CD4-positive, alpha-beta T cell (primary cell): Measurements from ENCODE around the gene CDK9. TPM values are rescaled to one million over a fixed set of nuclear protein-coding genes. Genes with fewer than 3 reads are reported as not detected.

Experiments used
- ATAC-seq: fragments of 200-7000 bp; cut with Tn5 transposase; one replicate; pipeline ENCODE4 v1.10.0; 2022; ENCODE audit warnings: mild to moderate bottlenecking; ENCODE audit not compliant: poor library complexity
- CTCF ChIA-PET: fragments of 350-600 bp; sonication (Branson Sonifier 250); formaldehyde crosslinking; loops from one replicate; lab custom pipeline; 2021; ENCODE audit warnings: antibody characterized with exemption, inconsistent platforms; lab: Charles Lee
- POLR2A ChIA-PET: fragments of 350-600 bp; sonication (Branson Sonifier 250); formaldehyde crosslinking; loops from one replicate; lab custom pipeline; 2021; ENCODE audit warnings: antibody characterized with exemption, inconsistent platforms; lab: Charles Lee
- DNase-seq, 14 experiments: peaks; one replicate each; pipeline ENCODE4 v3.0.0-alpha.2; 2013 to 2020; ENCODE audit warnings: mixed read lengths in 2 of 14
- H3K27ac ChIP-seq, 2 donors: one replicate each; pipeline versions ENCODE4 v1.5.1 to v1.7.0; 2013; ENCODE audit warnings: low read length in 2 of 2, low read depth in 1 of 2, mild to moderate bottlenecking in 1 of 2
- H3K27me3 ChIP-seq, 2 experiments: 1 replicate in 1 of 2; 2 replicates in 1 of 2; pipeline versions ENCODE4 v1.6.1 to v1.7.0; 2013; ENCODE audit warnings: low read length in 2 of 2, control low read depth in 1 of 2, mild to moderate bottlenecking in 1 of 2, moderate library complexity in 1 of 2; ENCODE audit not compliant: insufficient read depth in 2 of 2, control insufficient read depth in 1 of 2
- H3K36me3 ChIP-seq: one replicate; pipeline ENCODE4 v1.6.1; 2013; ENCODE audit warnings: low read length, control low read depth; ENCODE audit not compliant: insufficient read depth
- H3K4me1 ChIP-seq: one replicate; pipeline ENCODE4 v1.6.1; 2013; ENCODE audit warnings: low read length, control low read depth; ENCODE audit not compliant: insufficient read depth
- H3K4me3 ChIP-seq: one replicate; pipeline ENCODE4 v1.5.1; 2013; ENCODE audit warnings: mild to moderate bottlenecking, low read length, moderate library complexity
- H3K9me3 ChIP-seq, 2 experiments: 1 replicate in 1 of 2; 2 replicates in 1 of 2; pipeline versions ENCODE4 v1.6.1 to v1.7.0; 2013; ENCODE audit warnings: low read length in 2 of 2, mild to moderate bottlenecking in 2 of 2, control low read depth in 1 of 2, moderate library complexity in 1 of 2; ENCODE audit not compliant: control insufficient read depth in 1 of 2, insufficient read depth in 1 of 2
- H3K27ac Mint-ChIP-seq: one replicate; pipeline ENCODE4 v1.8.0; 2020; ENCODE audit warnings: mixed read lengths
- H3K27me3 Mint-ChIP-seq: one replicate; pipeline ENCODE4 v1.8.0; 2021; ENCODE audit warnings: mixed read lengths
- H3K36me3 Mint-ChIP-seq: one replicate; pipeline ENCODE4 v1.8.0; 2021; ENCODE audit warnings: low read depth, mixed read lengths
- H3K4me1 Mint-ChIP-seq: one replicate; pipeline ENCODE4 v1.8.0; 2021; ENCODE audit warnings: low read depth, mixed read lengths
- H3K4me3 Mint-ChIP-seq: one replicate; pipeline ENCODE4 v1.8.0; 2020; ENCODE audit warnings: mild to moderate bottlenecking, mixed read lengths
- H3K9me3 Mint-ChIP-seq: one replicate; pipeline ENCODE4 v1.8.0; 2020; ENCODE audit warnings: mixed read lengths
- CTCF ChIP-seq: fragments of 200-600 bp; IDR thresholded peaks from one replicate; pipeline ENCODE4 v1.8.0; 2022; ENCODE audit warnings: antibody characterized with exemption, mild to moderate bottlenecking
- intact Hi-C, 2 experiments: fragments of 100-400 bp; cut with DNase I in 1 of 2; cut with micrococcal nuclease in 1 of 2; formaldehyde crosslinking; loops; one replicate each; pipeline versions ENCODE4 v1.15.1 to v1.9.0; 2023 to 2025; cut with DNase I, micrococcal nuclease
- total RNA-seq, 174 experiments: library from RNA in 2 of 174; stranded (reverse) in 2 of 174; gene quantifications; one replicate each; pipeline ENCODE4 v1.2.3 and lab custom pipeline; 2021 to 2026

The CDK9 gene
- total RNA-seq, 2 experiments from 2014 or later, result 117 to 121 TPM

- no peaks in the 10 kb centered on the region for H3K27me3 Mint-ChIP-seq
- H3K27me3 ChIP-seq, result no peaks in the 10 kb centered on the region
- H3K4me3 ChIP-seq, result no peak overlapping the region
- DNase-seq (no peak), ATAC-seq (no peak)
- intact Hi-C loops, result no loop called here
- ChIA-PET POLR2A (interaction anchor here (0.6 to 1.2 kb wide), 8 partner anchors 9 to 179 kb away, joined by 3 to 4 read pairs (median 3); partner anchors contain the start of gene ST6GALNAC4), CTCF (interaction anchor here (1.4 kb wide), 1 partner anchor 58 kb away, joined by 7 read pairs; the partner anchor contains the start of gene TOR2A)
- H3K4me1 ChIP-seq, result peaks cover 44% of the 10 kb centered on the region
- H3K9me3 Mint-ChIP-seq, result no peaks in the 10 kb centered on the region
- TF ChIP-seq CTCF, result no peak
- peak overlapping the region; percentile 53 for H3K27ac Mint-ChIP-seq
- no peak overlapping the region for H3K4me3 Mint-ChIP-seq
- no peaks in the 10 kb centered on the region for H3K9me3 ChIP-seq
- H3K36me3 ChIP-seq, result peaks cover 50% of the 10 kb centered on the region
- H3K36me3 Mint-ChIP-seq, result peaks cover 46% of the 10 kb centered on the region
- peaks cover 41% of the 10 kb centered on the region for H3K4me1 Mint-ChIP-seq
- H3K27ac ChIP-seq, result no peak overlapping the region
Observed at GRCh38 chr9:127792417-127793031, 6.7 kb downstream of the CDK9 start.

GRCh38 chr9:127793093-127793708 lies 7.4 kb downstream of the CDK9 start:
- no peak overlapping the region for H3K27ac Mint-ChIP-seq
- H3K4me1 Mint-ChIP-seq, result peaks cover 41% of the 10 kb centered on the region

More at GRCh38 chr9:127793093-127793708, 7.4 kb downstream of the CDK9 start:
- Histone ChIP-seq H3K27ac (no peak overlapping the region), H3K4me3 (no peak overlapping the region), H3K27me3 (no peaks in the 10 kb centered on the region), H3K36me3 (peaks cover 43% of the 10 kb centered on the region), H3K4me1 (peaks cover 42% of the 10 kb centered on the region), H3K9me3 (no peaks in the 10 kb centered on the region)
- ATAC-seq (no peak), DNase-seq (no peak)
- ChIA-PET CTCF (interaction anchor here (1.4 kb wide), 1 partner anchor 58 kb away, joined by 7 read pairs; the partner anchor contains the start of gene TOR2A), POLR2A (interaction anchor here (0.6 to 1.2 kb wide), 9 partner anchors 9 to 178 kb away, joined by 3 to 4 read pairs (median 3); partner anchors contain the start of gene ST6GALNAC4)
- no peak for TF ChIP-seq CTCF
- Mint-ChIP-seq H3K36me3 (peaks cover 41% of the 10 kb centered on the region), H3K4me3 (no peak overlapping the region), H3K27me3 (no peaks in the 10 kb centered on the region), H3K9me3 (no peaks in the 10 kb centered on the region)
- intact Hi-C loops, result no loop called here
